ENCODE data around the gene SASH1.

DNA sequence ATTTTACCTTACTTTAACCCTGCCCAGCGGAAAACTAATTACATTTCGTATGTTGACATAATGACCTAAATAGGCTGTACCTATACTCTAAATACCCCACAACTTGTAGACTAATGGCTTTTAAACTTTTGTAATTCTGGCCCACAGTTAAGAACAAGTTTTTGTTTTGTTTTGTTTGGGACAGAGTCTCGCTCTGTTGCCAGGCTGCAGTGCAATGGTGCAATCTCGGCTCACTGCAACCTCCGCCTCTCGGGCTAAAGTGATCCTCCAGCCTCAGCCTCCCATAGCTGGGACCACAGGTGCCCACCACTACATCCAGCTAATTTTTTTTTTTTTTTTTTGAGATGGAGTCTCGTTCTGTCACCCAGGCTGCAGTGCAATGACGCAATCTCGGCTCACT is 5.7 kb upstream of the SASH1 start:
- TF ChIP-seq GATA2 (IDR thresholded peaks at IDR 0.05; ENCODE audit: low read depth, low read length) (no peak), GATA3 (IDR thresholded peaks at IDR 0.05; ENCODE audit: low read depth, low read length) (no peak)

Measured in SH-SY5Y (cell line).